NCI-H446 (cell line): ENCODE measurements around the gene LRIG1.

ENCODE experiments used
- DNase-seq, 2 experiments: peaks; one replicate each; lab custom pipeline; 2025; lab: John Stamatoyannopoulos, UW

LRIG1 gene

GRCh38 chr3:66354001-66354400, 146.8 kb downstream of the LRIG1 start:
- DNase-seq: no peak

GRCh38 chr3:66353530-66353929, 147.3 kb downstream of the LRIG1 start:
- DNase-seq: no peak

- no peak for DNase-seq
Observed at GRCh38 chr3:66353039-66353438, 147.8 kb downstream of the LRIG1 start.

GRCh38 chr3:66350601-66351000, 150.2 kb downstream of the LRIG1 start:
- DNase-seq: no peak

- no peak for DNase-seq
Observed at GRCh38 chr3:66348704-66349103, 152.1 kb downstream of the LRIG1 start.

- DNase-seq: no peak
Observed at GRCh38 chr3:66344848-66345578, 155.8 kb downstream of the LRIG1 start.

GRCh38 chr3:66344391-66344811, 156.4 kb downstream of the LRIG1 start:
- no peak for DNase-seq

- DNase-seq: no peak
Observed at GRCh38 chr3:66342717-66343356, 158.0 kb downstream of the LRIG1 start.

- no peak for DNase-seq
Observed at GRCh38 chr3:66338927-66339326, 161.9 kb downstream of the LRIG1 start.

- no peak for DNase-seq
Observed at GRCh38 chr3:66336333-66336766, 164.5 kb downstream of the LRIG1 start.

- no peak for DNase-seq
Observed at GRCh38 chr3:66335671-66336070, 165.2 kb downstream of the LRIG1 start.
